Measurements from ENCODE around the gene ANGPTL3.

GRCh38 chr1:62654744-62655143 is 57.4 kb downstream of the ANGPTL3 start:
- no peak for TF ChIP-seq CTCF (IDR thresholded peaks at IDR 0.05)
- no peak for TF ChIP-seq EZH2 (IDR thresholded peaks at IDR 0.05; ENCODE audit: borderline replicate concordance, insufficient read depth, low read depth, low read length, poor library complexity, severe bottlenecking)

All from B cell (primary cell).